Mesenteric fat pad (tissue), 1 donor: ENCODE results near the gene SHMT2. TPM values are rescaled to one million over a fixed set of nuclear protein-coding genes. Genes with fewer than 3 reads are reported as not detected.
"Not testable (repeated sequence)": the region's sequence is repeated elsewhere in the genome, so short reads cannot be mapped to it uniquely, and the experiment has no call there.

Source experiments
- DNase-seq: peaks from one replicate; pipeline ENCODE4 v3.0.0-alpha.2; 2020; ENCODE audit warnings: low spot score
- microRNA-seq: library from miRNA; unstranded; fragments of <30 nt; microRNA quantifications from one replicate; pipeline ENCODE4 v1.2.0, GENCODE V29; 2020; ENCODE audit warnings: borderline number of aligned reads
- total RNA-seq: library from RNA; stranded (reverse); fragmentation: NEBNext Ultra II Directional; extraction: Animal tissue kit (Norgen Biotek cat#: 25700); gene quantifications from one replicate; pipeline ENCODE4 v1.2.1, GENCODE V29; 2021
- donor health status: DM: yes; HTN: yes; CAD: no.

The SHMT2 gene
- total RNA-seq, 1 donor from 2014 or later, result 62.3 TPM

DNA sequence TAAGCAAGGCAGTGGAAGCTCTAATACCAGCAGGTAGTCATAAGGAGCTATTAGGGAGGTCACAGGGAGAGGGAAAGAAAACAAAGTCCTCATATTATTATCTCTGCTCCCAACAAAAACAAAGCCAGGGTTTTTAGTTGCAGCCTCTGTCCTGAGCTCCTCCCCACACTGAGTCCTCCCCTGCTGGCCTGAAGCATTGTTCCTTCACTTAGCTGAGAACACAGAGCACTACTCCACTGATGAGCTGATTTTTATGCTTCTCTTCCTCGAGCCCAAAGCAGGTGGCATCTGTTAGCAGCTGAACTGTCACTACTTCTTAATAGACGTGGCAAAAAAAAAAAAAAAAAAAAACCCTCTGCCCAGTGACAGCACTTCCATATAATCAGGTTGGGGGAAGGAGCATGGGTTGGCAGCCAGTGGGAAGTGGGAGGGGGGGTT, 31.9 kb downstream of the SHMT2 start:
- DNase-seq, result no peak

DNA sequence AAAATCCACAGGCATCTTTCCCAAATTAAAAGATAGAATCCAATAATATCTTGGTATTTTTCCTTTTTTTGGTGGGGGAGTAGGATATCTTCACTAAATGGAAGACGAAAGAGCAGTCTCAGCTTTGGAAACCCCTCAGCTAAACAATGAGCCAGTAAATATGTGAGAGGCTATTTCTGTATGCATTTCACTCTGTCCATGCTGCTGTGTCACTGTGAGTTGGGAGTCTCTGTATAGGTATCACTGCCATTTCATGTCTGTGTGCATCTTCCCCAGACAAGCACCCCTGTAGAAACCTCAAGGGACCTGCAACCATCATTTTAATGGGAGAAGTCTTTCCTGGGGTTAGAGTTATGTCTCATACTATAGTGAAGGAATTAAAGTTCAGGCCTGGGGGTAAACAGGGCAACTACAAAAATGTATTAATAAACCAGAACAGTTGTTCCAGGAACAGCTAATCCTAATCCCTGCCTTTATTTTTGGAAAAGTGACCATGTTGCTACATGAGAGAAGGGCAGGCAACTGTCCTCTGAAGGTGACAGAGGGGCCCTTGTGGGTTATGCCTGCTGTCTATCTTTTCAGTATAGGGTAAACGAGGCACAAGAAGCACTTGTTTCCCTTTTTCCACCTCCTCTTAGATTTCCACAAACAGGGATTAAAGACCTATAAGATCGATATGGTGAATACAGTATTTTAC, 32.8 kb downstream of the SHMT2 start:
- DNase-seq, result no peak

DNA sequence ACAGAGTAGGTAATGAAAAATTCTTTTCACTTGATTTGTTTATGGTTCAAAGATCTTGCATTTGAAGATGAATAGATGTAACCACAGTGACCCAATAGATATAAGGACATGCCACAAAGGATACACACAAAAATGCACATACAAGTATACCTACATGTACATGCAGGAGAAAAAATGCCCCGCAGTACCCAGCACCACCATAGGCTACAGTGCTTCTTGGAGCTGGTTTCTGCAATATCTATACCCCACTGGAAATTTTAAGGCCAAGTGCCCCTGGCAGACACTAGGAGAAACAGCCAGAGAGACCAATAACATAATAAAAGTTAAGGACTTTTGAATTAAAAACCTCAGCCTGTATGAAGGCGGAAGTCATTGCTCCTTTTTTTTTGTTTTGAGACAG, 33.6 kb downstream of the SHMT2 start:
- no peak for DNase-seq

GRCh38 chr12:57266681-57267080, 37.2 kb downstream of the SHMT2 start:
- no peak for DNase-seq

- no peak for DNase-seq
These were observed 38.8 kb downstream of the SHMT2 start for GRCh38 chr12:57268264-57268663.

DNA sequence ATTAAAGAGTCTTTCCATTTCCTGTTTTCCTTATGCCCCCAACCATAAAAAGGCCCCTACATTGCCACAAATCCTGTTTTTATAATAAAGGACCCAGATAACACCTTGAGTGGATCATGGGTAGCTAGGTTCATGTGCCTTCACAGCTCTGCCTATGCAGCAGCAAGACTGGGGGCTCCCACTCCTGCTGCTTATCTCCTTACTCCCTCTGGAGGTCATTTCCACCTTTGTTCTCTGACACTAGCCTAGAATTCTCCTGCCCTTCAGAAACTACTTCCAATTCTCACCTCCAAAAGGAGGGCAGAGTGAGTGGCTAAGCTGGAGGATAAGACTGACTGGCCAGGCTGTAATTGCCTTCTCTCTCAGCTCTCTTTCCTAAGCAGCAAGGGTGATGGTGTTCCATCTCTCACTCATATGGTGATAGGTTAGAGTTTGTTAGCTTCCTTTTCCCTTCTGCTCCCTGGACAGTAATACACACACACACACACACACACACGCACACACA, 41.5 kb downstream of the SHMT2 start:
- DNase-seq, result no peak

- DNase-seq, result no peak
These were observed 43.0 kb downstream of the SHMT2 start for GRCh38 chr12:57272337-57273151.

DNA sequence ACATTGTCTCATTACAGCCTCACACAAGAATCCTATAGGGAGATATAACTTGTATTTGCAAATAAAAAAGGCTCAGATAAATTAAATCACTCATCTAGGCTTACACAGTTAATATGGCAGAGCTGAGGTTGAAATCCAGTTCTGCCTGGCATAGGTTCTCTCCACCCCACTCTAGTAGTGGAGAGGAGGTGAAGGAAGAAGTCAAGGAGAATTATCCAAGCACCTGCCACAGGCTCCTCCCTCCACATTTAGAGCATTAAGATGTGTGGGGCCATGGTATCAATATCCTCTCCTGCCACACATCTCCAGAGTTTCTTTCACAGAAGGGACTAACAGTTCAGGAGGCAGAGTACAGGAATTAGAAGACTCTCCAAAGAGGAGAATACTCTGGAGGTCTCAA, 44.0 kb downstream of the SHMT2 start:
- DNase-seq, result no peak

- not testable (repeated sequence) for DNase-seq
These were observed 46.7 kb downstream of the SHMT2 start for GRCh38 chr12:57276233-57276632.

DNA sequence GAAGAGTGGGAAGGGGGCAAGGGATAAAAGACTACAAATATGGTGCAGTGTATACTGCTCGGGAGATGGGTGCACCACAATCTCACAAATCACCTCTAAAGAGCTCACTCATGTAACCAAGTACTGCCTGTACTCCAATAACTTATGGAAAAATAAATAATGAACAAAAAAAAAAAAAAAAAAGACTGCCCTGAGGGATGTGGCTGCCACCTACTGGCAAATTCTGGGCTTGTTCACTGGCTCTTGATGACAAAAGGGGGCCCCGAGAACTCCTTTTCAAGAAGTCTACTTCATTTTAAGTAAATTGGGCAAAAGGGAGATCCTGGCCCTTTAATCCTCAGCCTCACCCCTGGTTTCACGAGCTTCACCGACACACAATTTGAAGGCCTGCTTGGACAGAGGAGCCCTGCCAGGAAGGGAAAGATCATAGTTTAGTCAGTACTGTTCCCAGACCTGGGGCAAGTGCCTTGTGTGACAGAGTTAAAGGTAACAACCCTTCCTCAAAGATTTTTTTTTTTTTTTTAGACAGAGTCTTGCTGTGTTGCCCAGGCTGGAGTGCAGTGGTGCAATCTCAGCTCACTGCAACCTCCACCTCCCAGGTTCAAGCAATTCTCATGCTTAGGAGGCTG, 47.5 kb downstream of the SHMT2 start:
- DNase-seq, result no peak

DNA sequence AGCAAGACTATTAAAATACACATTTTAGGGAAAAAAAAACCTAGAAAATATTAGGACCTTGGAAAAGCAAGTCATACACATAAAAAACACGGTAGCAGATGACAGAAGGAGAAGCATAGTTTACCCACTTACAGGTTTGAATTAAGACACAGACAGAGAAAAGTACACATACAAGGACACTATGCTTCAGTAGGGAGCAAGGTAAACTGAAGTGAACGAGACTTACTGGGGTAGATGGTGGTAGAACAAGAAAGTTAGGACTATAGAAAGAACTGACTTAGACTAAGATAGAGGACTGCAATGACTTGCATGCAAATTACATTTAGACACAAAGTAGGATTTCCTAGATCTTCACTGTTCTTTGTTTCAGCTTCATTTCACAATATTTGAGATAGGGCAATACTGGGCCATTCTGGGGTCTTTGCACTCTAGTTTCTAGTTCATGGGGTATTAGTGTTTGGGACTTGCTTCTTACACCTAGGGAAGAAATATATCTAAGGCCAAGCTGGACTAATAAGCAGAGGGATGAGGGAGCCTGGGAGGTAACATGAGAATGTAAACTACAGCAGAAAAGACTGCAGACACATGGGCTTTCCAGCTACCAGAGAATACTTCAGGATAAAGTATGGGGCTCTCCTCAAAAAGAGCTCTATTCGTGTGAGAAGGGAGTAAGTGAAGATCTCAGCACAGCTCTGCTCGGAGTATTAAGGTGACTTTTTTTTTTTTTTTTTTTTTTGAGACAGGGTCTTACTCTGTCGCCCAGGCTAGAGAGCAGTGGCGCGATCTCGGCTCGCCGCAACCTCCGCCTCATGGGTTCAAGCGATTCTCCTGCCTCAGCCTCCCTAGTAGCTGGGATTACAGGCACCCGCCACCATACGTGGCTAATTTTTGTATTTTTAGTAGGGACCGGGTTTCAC, 49.2 kb downstream of the SHMT2 start:
- DNase-seq, result no peak

- DNase-seq, result no peak
These were observed 50.9 kb downstream of the SHMT2 start for GRCh38 chr12:57280211-57281062.

GRCh38 chr12:57282073-57282472, 52.6 kb downstream of the SHMT2 start:
- not testable (repeated sequence) for DNase-seq

Small RNAs within 50 kb of the gene (microRNA-seq; reads per million reads assigned to microRNA genes)
- gene MIR1228, result 26.9 reads per million, percentile 26 among the genes with 10 or more reads in this experiment

Other genes with a start within 250 kb of the SHMT2 start
- 3.6 TPM for gene ZBTB39, start 223.2 kb upstream of the SHMT2 start, total RNA-seq
- gene TAC3, start 213.2 kb upstream of the SHMT2 start, total RNA-seq, result not detected
- gene MYO1A, start 179.6 kb upstream of the SHMT2 start, total RNA-seq, result 3.6 TPM
- 8.6 TPM for gene NEMP1, start 150.9 kb upstream of the SHMT2 start, total RNA-seq
- gene NAB2, start 140.6 kb upstream of the SHMT2 start, total RNA-seq, result 22.1 TPM
- gene STAT6, start 118.3 kb upstream of the SHMT2 start, total RNA-seq, result 164 TPM
- 954 TPM for gene LRP1, start 101.2 kb upstream of the SHMT2 start, total RNA-seq
- gene LRP1-AS, start 82.1 kb upstream of the SHMT2 start, total RNA-seq, result not detected
- 1.4 TPM for gene NXPH4, start 12.9 kb upstream of the SHMT2 start, total RNA-seq
- 3.9 TPM for gene STAC3, start 21.5 kb downstream of the SHMT2 start, total RNA-seq
- 49.0 TPM for gene R3HDM2, start 201.3 kb downstream of the SHMT2 start, total RNA-seq
- not detected for gene INHBC, start 205.1 kb downstream of the SHMT2 start, total RNA-seq
- gene INHBE, start 225.6 kb downstream of the SHMT2 start, total RNA-seq, result not detected
- 0.13 TPM for gene GLI1, start 230.1 kb downstream of the SHMT2 start, total RNA-seq